Large intestine (tissue), 3 donors: ENCODE measurements around the gene CD28. TPM values are rescaled to one million over a fixed set of nuclear protein-coding genes. Genes with fewer than 3 reads are reported as not detected.

Experiments
- DNase-seq, 2 donors: peaks; one replicate each; pipeline versions ENCODE4 v3.0.0 to v3.0.0-alpha.2; 2013
- H3K27ac ChIP-seq: one replicate; pipeline ENCODE4 v1.5.1; 2013; ENCODE audit warnings: low read length
- H3K27me3 ChIP-seq: 2 replicates; pipeline ENCODE4 v1.6.1; 2013; ENCODE audit warnings: low read length; ENCODE audit not compliant: control insufficient read depth, insufficient read depth
- H3K36me3 ChIP-seq: 2 replicates; pipeline ENCODE4 v1.6.1; 2013; ENCODE audit warnings: low read length; ENCODE audit not compliant: control insufficient read depth, insufficient read depth
- H3K4me1 ChIP-seq: one replicate; pipeline ENCODE4 v1.6.1; 2013; ENCODE audit warnings: low read length; ENCODE audit not compliant: control insufficient read depth, insufficient read depth
- H3K4me3 ChIP-seq: one replicate; pipeline ENCODE4 v1.5.1; 2013; ENCODE audit warnings: low read length
- H3K9me3 ChIP-seq: one replicate; pipeline ENCODE4 v1.6.1; 2013; ENCODE audit warnings: mild to moderate bottlenecking, low read depth, low read length, moderate library complexity; ENCODE audit not compliant: control insufficient read depth
- WGBS: methylation state at CpG from one replicate; pipeline ENCODE4 v1.1.5; 2013; ENCODE audit warnings: low lambda C conversion rate; ENCODE audit not compliant: insufficient coverage; 5-methylcytosine and 5-hydroxymethylcytosine counted together
- polyA plus RNA-seq: library from polyadenylated mRNA; unstranded; fragments of 120-200 nt; gene quantifications from one replicate; pipeline ENCODE4 v1.2.1, GENCODE V29; 2013

The CD28 gene
- polyA plus RNA-seq, 1 donor = 1.5 TPM

DNA sequence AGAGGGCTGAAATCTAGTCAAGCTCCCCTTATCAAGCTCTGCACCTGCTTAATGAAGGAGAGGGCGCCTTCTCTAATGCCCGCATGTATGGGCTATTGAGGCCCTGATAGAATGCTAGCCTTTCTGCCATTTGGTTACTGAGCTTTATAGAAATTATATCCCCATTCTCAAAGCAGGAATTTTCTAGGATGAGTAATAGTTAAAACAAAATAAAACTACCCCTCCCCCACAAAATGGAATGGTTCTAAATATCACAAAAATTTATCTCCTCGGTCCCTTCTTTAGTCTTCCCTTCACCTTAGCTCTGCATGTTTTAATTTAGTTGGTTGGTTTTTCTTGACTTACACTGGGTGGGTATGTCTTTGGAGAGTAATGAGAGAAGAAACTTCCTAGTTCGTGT lies 37.7 kb downstream of the CD28 start:
- no peaks in the 10 kb centered on the region for H3K27me3 ChIP-seq
- DNase-seq = no peak
- no peaks in the 10 kb centered on the region for H3K36me3 ChIP-seq
- no peaks in the 10 kb centered on the region for H3K4me1 ChIP-seq
- no peak overlapping the region for H3K27ac ChIP-seq
- H3K4me3 ChIP-seq = no peak overlapping the region
- WGBS = 100% methylated on average over 1 of the region's 4 CpGs
- no peaks in the 10 kb centered on the region for H3K9me3 ChIP-seq

DNA sequence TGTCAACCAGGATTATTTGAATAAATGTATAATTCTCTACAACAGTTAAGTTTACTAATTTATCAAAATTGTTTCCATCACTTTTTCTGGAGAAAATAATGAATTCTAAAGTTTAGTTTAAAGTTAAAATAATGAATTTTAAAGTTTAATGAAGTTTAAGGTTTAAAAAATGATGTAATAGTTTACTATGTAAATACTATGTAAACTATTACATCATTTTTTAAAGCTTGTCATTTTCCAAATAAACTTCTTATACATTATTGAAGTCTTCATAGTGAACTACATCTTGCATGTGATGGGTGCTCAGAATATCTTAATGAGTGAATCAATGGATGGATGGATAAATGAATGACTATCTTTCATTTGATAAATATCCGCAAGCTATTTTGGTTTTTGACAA lies 38.8 kb downstream of the CD28 start:
- no peaks in the 10 kb centered on the region for H3K4me1 ChIP-seq
- no peak overlapping the region for H3K27ac ChIP-seq
- no peak for DNase-seq
- H3K4me3 ChIP-seq = no peak overlapping the region
- no peaks in the 10 kb centered on the region for H3K36me3 ChIP-seq
- no peaks in the 10 kb centered on the region for H3K27me3 ChIP-seq
- H3K9me3 ChIP-seq = no peaks in the 10 kb centered on the region
- 100% methylated on average over 1 of the region's 1 CpG for WGBS

DNA sequence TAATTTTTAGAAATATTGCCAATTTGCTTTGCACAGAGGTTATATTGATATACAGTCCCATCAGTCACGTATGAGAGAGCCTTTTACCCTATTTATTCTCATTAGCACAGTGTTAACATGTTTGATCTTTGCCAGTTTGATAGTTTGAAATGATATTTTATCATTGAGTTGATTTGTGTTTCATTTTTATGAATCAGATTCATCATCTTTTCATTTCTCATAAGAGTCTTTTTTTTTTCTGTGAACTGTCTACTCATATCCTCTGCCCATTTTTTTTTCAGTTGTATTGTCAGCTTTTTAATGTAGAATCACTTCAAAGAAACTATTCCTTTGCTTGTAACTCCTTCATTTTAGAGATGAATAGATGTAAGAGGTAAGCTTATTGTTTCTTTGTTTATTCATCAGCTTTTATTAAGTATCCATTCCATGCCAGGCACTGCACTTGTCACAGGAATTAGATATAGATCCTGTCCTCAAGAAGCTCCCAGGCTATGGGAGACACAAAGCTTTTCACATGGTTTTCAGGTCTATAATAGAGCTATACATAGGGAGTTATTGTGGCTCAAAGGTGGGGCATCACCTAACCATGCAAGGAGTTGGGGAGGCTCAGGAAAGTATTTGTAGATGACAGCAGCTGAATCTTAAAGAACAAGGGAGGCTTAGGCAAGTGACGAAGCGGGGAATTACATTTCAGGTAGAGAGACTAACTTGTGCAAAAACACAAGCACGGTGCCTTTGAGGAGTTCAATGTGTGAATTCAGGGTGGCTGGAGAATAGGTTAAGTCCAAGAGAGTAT lies 42.1 kb downstream of the CD28 start:
- Histone ChIP-seq H3K27me3 (no peaks in the 10 kb centered on the region), H3K27ac (no peak overlapping the region), H3K4me3 (no peak overlapping the region), H3K9me3 (no peaks in the 10 kb centered on the region), H3K36me3 (no peaks in the 10 kb centered on the region), H3K4me1 (no peaks in the 10 kb centered on the region)
- WGBS = 90% methylated on average over 2 of the region's 4 CpGs
- DNase-seq = no peak

DNA sequence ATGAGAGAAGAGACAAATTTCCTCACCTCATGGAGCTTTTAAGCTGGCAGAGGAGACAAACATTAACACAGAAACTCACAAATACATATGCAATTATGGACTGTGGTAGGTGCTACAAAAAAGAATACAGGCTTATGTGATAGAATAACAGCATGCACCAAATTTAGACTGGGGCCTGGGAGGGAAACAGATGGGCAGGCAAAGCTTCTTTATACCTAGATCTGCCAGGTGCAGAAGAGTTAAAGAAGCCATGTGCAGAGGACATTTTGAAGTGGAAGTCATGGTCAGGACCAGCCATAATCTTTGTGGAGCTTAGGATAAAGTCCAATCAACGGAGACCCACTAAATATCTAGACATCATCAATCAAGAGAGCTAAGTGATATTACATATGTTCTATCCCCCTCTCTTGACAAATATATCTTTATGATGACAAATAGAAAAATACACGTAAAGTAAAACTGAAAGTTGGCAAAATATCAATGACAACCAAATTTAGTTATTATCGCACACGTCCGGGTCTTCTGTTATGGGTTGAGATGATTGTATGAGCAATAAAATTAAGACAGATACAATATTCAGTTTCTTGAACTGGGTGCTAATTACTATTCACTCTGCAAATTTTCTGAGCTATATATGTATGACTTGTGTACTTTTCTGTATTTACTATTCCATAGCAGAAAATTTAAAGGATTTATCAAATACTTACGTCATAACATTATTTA lies 44.1 kb downstream of the CD28 start:
- no peak overlapping the region for H3K27ac ChIP-seq
- H3K9me3 ChIP-seq = no peaks in the 10 kb centered on the region
- no peaks in the 10 kb centered on the region for H3K36me3 ChIP-seq
- H3K4me3 ChIP-seq = no peak overlapping the region
- no peak for DNase-seq
- no peaks in the 10 kb centered on the region for H3K4me1 ChIP-seq
- 94% methylated on average over 4 of the region's 6 CpGs for WGBS
- no peaks in the 10 kb centered on the region for H3K27me3 ChIP-seq

DNA sequence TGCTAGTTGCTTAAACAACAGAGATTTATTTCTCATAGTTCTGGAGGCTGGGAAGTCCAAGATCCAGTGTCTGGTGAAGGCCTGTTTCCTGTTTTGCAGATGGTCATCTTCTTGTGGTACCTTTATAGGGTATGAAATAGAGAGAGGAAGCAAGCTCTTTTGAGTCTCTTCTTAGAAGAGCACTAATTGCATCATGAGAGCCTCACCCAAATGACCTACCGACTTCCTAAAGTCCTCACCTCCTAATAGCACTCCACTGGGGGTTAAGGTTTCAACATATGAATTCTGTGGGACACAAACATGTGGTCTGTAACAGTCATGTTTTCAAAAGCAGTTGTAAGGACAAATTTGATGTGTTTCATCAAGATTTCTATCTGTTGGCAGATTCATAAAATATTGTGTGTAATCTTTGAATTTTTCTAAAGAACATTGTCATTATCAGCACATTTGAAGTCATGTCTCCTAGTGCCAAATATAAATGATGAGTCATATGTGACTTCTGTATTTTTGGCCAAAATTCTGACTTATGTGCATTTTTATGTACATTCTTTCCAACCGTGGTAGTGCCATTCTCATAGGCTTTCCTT lies 45.3 kb downstream of the CD28 start:
- WGBS = 100% methylated on average over 1 of the region's 2 CpGs
- no peak overlapping the region for H3K4me3 ChIP-seq
- no peaks in the 10 kb centered on the region for H3K4me1 ChIP-seq
- DNase-seq = no peak
- no peak overlapping the region for H3K27ac ChIP-seq
- H3K9me3 ChIP-seq = no peaks in the 10 kb centered on the region
- H3K36me3 ChIP-seq = no peaks in the 10 kb centered on the region
- no peaks in the 10 kb centered on the region for H3K27me3 ChIP-seq

DNA sequence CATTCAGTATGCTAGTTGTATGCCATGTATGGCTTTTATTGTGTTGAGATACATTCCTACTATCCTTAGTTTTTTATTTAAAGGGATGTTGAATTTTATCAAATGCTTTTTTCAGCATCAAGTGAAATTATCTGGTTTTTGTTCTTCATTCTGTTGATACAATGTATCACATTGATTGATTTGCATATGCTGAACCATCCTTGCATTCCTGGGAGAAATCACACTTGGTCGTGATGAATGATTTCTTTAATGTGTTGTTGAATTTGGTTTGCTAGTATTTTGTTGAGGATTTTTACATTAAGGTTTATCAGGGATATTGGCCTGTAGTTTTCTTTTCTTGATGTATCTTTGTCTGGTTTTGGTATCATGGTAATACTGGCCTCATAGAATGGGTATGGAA lies 49.7 kb downstream of the CD28 start:
- no peak overlapping the region for H3K4me3 ChIP-seq
- H3K27me3 ChIP-seq = no peaks in the 10 kb centered on the region
- H3K36me3 ChIP-seq = no peaks in the 10 kb centered on the region
- no peaks in the 10 kb centered on the region for H3K4me1 ChIP-seq
- H3K27ac ChIP-seq = no peak overlapping the region
- DNase-seq = no peak
- no peaks in the 10 kb centered on the region for H3K9me3 ChIP-seq
- no CpG with 5 or more reads among the region's 1 CpG for WGBS

DNA sequence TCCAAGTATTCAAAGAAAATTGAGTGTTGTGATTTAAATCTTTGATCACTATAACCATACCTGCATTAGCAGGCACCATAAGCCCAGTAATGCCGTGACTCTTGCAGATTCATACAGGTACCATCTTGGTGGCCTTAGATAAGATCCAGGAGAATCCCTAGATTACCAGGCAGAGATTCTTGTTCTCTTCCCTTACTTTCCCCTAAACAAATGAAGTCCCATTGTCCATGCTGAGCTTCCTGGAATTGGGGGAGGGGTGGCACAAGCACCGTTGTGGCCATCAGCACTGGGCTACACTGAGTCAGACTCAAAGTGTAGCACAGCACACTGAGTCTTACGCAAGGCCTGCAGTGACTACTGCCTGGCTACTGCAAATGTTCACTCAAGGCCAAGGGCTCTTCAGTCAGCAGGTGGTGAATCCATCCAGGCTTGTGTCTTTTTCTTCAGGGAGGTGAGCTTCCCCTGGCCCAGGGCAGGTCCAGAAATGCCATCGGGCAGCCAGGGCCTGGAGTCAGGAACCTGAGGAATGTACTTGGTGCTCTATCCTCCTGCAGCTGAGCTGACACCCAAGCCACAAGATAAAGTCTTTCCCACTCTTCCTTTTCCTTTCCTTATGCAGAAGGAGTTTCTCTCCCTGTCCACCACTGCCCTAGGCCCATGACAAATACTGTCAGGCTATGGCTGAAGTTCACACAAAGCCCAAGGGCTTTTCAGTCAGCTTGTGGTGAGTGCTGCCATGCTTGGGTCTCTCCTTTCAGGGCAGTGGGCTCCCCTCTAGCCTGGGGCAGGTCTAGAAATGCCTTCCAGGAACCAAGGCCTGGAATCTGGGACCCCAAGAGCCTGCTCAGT lies 52.6 kb downstream of the CD28 start:
- no CpG with 5 or more reads among the region's 4 CpGs for WGBS
- Histone ChIP-seq H3K4me3 (no peak overlapping the region), H3K4me1 (no peaks in the 10 kb centered on the region), H3K27me3 (no peaks in the 10 kb centered on the region), H3K9me3 (no peaks in the 10 kb centered on the region), H3K36me3 (no peaks in the 10 kb centered on the region), H3K27ac (no peak overlapping the region)
- no peak for DNase-seq

DNA sequence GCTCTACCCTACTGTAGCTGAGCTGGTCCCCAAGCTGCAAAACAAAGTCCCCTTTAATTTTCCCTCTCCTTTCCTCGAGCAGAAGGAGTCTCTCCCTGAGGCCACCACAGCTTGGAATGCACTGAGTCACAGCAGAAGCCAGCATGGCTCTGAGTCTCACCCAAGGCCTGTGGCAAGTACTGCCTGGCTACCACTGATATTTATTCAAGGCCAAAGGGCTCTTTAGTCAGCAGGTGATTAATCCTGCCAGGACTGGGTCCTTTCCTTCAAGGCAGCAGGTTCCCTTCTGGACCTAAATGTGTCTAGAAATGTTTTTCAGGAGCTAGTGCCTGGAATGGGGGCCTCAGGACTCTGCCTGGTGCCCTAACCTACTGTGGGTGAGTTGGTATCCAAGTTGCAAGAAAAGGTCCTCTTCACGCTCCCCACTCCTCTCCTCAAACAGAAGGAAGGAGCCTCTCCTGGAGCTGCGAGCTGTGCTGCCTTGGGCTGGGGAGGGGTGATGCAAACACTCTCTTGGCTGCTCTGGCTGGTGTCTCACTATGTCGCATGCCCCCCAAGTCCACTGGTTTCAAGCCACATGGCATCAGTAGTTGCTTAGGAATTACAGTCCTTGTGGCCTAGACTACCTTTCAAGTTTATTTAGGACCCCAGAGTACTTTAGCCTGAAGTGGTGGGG lies 53.4 kb downstream of the CD28 start:
- H3K27me3 ChIP-seq = no peaks in the 10 kb centered on the region
- H3K4me1 ChIP-seq = no peaks in the 10 kb centered on the region
- 67% methylated on average over 1 of the region's 4 CpGs for WGBS
- no peaks in the 10 kb centered on the region for H3K9me3 ChIP-seq
- no peak overlapping the region for H3K27ac ChIP-seq
- H3K4me3 ChIP-seq = no peak overlapping the region
- DNase-seq = no peak
- no peaks in the 10 kb centered on the region for H3K36me3 ChIP-seq

DNA sequence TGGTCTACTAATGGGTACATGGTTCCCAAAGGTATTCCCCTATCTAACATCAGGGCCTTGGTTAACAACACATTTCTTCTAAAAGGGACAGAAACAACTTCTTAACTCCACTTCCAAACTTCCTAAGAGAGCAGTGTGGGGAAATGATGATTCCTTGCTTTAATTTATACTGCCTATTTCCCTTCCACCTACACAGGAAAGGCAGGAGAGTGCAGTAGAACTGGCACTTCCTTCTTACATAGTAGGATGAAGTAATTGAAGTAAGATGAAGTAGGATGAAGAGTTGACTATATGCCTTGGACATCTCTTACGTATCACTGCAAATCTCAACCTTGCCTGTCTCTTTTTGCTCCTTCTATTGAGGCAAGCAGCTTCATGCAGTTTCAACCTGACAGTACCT lies 54.7 kb downstream of the CD28 start:
- H3K4me3 ChIP-seq = no peak overlapping the region
- no peaks in the 10 kb centered on the region for H3K27me3 ChIP-seq
- no peak overlapping the region for H3K27ac ChIP-seq
- WGBS = no CpG with 5 or more reads among the region's 1 CpG
- no peaks in the 10 kb centered on the region for H3K4me1 ChIP-seq
- no peak for DNase-seq
- no peaks in the 10 kb centered on the region for H3K9me3 ChIP-seq
- H3K36me3 ChIP-seq = no peaks in the 10 kb centered on the region
